GM18502 (cell line): ENCODE data around the gene CCZ1.
"Not testable (repeated sequence)": the region's sequence is repeated elsewhere in the genome, so short reads cannot be mapped to it uniquely, and the experiment has no call there.

ENCODE experiments used
- ATAC-seq: cut with Tn5 transposase; IDR thresholded peaks from one replicate; pipeline ENCODE4 v1.9.1; 2021; ENCODE audit warnings: mild to moderate bottlenecking; ENCODE audit not compliant: unreplicated experiment, poor library complexity

Gene CCZ1

DNA sequence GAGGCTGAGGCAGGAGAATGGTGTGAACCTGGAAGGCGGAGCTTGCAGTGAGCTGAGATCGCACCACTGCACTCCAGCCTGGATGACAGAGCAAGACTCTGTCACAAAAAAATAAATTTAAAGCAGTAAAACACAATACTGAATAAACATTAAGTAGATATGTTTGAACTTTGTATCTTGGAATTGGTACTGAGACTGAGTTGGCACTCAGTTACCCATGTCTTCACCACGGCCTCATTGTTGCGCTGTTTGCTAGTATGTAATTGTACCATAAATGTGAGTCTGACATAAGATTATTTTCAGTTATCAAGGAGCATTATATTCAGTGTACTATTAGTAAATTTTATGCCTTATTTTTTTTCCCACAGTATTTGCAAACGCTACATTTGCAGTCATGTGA lies 6.2 kb downstream of the CCZ1 start:
- ATAC-seq, result not testable (repeated sequence)

DNA sequence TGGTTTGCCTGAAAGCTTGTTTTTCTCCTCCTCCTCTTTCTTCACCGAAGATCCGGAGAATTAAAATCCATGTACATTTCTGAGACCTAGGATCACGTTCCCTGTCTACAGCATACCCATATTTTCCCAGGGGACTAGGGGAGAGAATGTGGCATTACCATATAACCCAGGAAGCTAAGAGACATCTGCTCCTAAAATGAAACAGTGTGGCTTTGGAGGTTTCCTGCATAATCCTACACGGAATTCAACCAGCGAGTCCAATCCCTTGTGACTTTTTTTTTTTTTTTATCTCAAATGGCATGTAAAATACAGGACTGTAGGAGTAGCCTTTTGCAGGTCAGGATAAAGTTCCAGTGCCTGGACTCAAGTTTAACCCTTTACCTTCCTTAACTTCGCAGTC lies 10.3 kb downstream of the CCZ1 start:
- not testable (repeated sequence) for ATAC-seq

DNA sequence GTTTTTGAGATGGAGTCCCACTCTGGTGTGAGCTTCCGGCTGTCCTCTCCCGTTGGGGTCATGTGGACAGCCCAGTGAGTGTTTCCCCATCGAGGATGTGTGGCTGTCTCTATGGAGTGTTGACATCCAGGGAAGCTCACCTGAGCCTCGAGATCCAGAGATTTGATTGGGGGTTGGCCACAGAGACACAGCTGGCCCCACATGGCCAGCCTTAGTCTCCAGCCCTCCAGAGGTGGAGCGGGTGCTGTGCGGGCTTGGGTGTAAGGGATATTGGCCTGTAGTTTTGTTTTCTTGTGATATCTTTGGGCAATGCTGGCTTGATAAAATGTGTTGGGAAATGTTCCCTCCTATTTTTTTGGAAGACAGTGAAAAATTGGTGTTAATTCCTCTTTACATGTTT lies 18.0 kb downstream of the CCZ1 start:
- ATAC-seq, result not testable (repeated sequence)

DNA sequence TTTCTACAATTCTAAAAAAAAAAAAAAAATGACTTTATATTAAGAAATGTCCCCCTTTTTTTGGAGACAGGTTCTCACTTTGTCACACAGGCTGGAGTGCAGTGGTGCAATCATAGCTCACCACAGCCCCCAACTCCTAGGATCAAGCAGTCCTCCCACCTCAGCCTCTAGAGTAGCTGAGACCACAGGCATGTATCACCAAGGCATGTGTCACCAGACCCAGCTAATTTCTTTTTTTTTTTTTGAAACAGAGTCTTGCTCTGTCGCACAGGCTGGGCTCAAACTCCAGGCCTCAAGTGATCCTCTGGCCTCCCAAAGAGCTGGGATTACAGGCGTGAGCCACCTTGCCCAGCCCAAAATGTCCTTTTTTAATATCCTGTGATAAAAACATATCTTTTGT lies 25.6 kb downstream of the CCZ1 start:
- ATAC-seq, result not testable (repeated sequence)

DNA sequence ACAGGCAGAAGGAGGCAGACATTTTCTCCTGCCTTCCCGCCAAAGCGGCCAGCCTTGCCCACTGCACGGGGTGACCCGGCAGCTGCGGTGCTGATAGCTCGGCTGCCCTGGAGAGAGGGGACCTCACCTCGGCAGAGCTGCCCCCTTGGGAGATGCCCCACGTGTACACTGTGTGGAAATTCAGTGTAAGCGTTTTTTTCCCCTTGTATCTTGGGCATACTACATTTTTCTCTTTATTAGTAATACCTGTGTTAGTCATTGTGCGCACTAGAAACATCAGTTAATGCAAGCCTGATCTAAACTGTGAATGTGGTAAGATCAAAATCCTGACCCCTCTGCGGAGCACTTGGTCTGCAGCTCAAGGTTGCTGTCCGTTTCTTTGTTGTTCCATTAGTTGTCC lies 26.1 kb downstream of the CCZ1 start:
- ATAC-seq, result not testable (repeated sequence)

DNA sequence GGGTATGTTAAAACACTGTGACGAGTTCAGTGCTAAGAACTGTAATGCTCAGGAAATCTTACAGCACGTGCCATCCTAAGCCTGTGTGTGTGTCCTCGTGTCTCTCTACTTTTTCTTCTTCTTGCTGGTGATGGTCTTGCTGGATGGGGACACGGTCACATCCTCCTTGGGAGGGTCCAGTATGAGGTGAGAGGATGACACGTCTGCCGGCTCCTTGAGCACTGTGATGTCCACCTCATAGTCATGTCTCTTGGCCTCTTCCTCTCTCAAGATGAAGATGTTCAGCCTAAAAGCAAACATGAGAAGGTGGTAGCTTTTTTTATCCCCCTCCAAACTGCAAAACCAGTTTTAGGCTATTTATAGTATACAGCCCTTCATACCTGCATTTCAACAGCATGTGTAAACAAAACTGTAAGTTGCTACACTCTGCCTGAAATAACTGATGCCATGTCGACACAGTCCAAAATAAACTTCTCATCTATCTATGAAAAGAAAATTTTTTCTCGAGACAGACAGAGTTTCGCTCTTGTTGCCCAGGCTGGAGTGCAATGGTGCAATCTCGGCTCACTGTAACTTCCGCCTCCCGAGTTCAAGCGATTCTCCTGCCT lies 27.8 kb downstream of the CCZ1 start:
- ATAC-seq, result not testable (repeated sequence)

DNA sequence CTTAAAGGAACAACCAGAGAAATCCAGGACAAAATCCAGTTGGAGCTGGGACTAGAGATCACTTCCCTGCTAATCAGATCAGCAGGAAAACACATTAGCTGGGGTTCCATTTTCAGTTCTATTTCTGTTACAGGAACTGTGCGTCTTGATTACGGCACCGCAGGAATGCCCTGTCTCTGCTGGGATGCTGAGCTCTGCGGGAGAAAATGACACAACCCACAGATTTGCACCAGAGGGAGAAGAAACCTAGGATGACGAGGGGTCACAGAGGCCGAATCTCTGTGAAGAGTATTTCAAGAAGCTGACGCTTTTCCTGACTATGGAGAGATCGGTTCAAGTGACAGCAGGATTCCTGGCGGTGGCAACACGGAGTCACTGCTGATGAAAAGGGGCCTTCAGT lies 31.8 kb downstream of the CCZ1 start:
- not testable (repeated sequence) for ATAC-seq

DNA sequence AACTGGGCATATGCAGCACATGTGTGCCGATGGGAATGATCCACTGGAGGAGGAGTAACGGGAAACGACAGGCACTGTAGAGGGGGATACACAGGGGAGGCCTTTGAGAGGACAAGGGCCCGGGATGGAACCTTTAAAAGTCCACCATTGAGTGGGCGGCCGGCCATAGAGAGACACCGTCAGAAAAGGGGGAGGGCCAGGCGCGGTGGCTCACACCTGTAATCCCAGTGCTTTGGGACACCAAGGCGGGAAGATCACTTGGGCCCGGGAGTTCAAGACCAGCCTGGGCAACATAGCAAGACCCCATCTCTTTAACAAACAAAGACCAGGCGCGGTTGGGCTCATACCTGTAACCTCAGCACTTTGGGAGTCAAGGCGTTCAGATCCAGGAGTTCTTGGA lies 32.7 kb downstream of the CCZ1 start:
- not testable (repeated sequence) for ATAC-seq

DNA sequence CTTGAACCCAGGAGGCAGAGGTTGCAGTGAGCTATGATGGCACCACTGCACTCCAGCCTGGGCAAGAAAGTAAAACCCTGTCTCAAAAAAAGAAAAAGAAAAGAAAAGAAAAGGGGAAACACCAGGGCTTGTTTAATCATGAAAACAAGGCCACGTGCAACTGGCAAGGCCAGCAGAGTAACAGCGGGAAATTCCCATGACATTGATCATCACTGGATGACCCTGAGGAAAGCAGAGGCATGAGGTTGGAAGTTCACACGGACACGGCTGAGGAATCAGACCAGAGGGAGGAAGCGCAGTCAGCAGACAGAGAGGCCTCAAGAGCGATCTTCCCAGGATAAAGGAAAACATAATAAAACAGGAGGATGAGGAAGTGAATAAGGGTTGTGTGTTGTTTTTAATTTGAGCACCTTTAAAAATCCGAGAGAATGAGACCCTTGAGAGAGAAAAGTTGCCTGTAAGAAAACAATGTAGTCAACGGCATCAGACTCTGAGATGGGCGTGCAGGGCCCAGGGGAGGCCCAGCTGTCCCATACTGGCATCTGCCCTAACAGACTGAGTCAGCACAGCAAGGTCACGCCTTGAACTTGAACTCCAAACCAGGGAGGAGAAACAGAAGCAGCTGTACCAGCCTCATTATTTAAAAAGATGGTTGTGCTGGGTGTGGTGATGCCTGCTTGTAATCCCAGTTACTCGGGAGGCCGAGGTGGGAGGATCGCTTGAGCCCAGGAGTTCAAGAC lies 33.5 kb downstream of the CCZ1 start:
- not testable (repeated sequence) for ATAC-seq

DNA sequence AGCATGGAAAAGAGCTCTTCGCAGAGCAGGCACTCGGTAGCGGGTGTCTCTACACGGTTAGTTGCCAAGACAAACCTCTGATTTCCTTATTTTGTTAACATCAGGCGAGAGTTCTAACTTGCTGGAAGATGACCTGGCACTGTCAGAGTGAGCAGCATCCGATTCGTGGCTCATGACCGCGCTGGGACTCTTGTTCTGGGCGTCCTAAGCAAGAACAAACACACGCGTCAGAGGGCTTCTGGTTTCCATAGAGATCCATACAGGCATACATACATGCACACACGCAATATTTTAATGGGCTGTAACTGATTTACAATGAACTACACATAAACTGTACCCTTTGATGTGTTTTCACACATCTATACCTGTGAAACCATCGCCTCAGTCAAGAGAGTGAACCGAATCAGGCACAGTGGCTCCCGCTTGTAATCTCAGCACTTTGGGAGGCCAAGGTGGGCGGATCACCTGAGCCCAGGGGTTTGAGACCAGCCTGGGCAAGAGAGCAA lies 36.5 kb downstream of the CCZ1 start:
- not testable (repeated sequence) for ATAC-seq

DNA sequence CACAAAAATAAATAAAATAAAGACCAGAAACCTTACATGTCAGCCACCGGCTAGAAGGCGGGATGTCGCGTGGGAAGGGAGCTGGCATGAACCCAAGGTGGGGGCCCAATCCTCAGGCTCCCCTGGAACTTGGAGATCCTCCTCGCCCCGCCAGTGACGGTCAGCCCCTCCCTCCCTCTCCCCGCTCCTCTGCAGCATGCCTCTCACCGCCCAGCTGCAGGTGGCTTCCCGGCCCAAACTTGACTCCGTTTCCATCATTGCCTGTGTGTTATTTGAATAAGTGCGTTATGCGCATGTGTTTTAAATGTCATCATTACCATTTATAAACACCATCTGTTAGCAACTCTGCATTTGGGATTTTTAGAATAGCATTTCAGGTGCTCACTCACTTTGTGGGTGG lies 64.7 kb downstream of the CCZ1 start:
- not testable (repeated sequence) for ATAC-seq

DNA sequence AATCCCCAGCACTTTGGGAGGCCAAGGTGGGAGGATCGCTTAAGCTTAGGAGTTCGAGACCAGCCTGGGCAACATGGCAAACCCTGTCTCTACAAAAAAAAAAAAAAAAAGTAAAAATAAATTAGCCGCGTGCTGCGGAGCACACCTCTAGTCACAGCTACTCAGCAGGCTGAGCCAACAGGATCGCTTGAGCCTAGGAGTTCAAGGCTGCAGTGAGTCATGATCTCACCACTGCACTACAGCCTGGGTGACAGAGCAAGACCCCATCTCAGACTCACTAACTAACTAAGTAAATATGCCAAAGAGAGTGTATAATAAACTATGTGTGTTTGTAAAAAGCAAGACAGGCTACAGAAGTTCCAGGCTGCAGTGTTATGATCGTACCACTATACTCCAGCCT lies 65.3 kb downstream of the CCZ1 start:
- ATAC-seq, result not testable (repeated sequence)

DNA sequence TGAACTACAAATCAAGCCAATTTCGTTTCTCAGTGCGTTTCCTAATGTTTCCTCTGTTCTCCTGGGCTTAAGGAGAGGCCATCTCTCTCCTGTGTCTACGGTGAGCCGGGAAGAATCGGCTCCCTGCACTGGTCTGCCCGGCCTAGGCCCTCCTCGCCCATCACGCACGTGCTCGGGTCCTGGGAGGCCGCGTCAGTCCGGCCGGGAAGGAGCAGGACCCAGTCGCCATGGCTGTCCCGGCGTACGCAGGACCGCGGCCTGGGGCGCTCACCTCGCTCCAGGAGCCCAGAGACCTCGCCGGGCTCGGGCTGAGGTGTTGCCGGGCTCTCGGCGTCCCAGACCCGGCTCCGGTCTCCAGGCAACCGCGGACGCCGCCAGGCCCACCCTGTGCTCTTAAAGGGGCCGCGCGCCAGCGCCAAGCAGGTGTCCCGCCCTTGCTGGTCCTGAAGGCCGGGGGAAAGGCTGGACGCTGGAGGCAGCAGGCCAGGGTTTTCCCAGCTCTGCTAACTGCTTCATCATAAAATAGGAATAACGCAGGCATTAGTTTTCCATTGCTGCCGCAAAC lies 71.9 kb downstream of the CCZ1 start, which contains the start of gene RSPH10B:
RSPH10B (minus strand) TSS at position 343 of the 565 bp plus-strand sequence. CDS start 3,573 bp downstream, outside the sequence.
- not testable (repeated sequence) for ATAC-seq

DNA sequence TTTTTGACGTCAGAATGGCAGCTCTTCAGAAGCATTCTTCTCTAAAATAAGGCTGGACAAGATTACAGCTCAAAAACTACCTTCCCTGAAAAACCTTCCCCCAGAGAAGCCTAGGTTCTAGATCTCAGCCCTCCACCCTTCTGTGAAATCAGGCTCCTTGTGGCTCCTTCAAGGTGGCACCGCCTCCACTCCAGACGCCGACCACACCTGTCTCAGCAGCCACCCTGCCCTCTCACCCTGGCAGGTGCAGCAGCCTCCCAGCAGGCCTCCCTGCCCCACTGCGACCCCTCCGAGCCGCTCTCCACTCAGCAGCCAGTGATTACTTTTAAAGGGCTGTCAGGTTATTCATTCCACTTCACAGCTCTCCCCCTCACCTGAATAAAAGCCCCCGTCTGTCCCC lies 75.0 kb downstream of the CCZ1 start:
- ATAC-seq, result not testable (repeated sequence)
